Prostate gland (tissue), 2 donors: ENCODE data around the gene TESK2. TPM values are rescaled to one million over a fixed set of nuclear protein-coding genes. Genes with fewer than 3 reads are reported as not detected.
A peak's percentile ranks its signal among the peaks of the same experiment; 100 is the strongest.

Source experiments
- DNase-seq: peaks from one replicate; pipeline ENCODE4 v3.0.0-alpha.2; 2019; ENCODE audit warnings: low spot score
- H3K27ac ChIP-seq, 2 donors: fragments of 200-600 bp; sonication (generic); 2 replicates each; pipeline ENCODE4 v1.5.1; 2017 to 2019
- H3K27me3 ChIP-seq: fragments of 200-600 bp; sonication (generic); replicated peaks from 2 replicates; pipeline ENCODE4 v1.5.1; 2019; ENCODE audit not compliant: insufficient read depth
- H3K36me3 ChIP-seq, 2 donors: fragments of 200-600 bp; sonication (generic); 1 replicate in 1 of 2; 2 replicates in 1 of 2; pipeline versions ENCODE4 v1.5.1 to v1.8.1; 2017 to 2019
- H3K4me1 ChIP-seq: fragments of 200-600 bp; sonication (generic); replicated peaks from 2 replicates; pipeline ENCODE4 v1.5.1; 2019
- H3K4me3 ChIP-seq, 2 donors: fragments of 200-600 bp; sonication (generic); 2 replicates each; pipeline ENCODE4 v1.5.1; 2017 to 2019
- H3K9me3 ChIP-seq: fragments of 200-600 bp; sonication (generic); 2 replicates; pipeline ENCODE4 v1.5.1; 2017
- CTCF ChIP-seq, 4 experiments: fragments of 200-600 bp in 2 of 4; fragments of 450-650 bp in 2 of 4; sonication (generic) in 2 of 4; IDR thresholded peaks; 1 replicate in 3 of 4; 2 replicates in 1 of 4; pipeline ENCODE4 v1.5.1; 2016 to 2019; ENCODE audit warnings: antibody characterized with exemption in 4 of 4, mild to moderate bottlenecking in 2 of 4, moderate library complexity in 2 of 4
- POLR2A ChIP-seq: fragments of 450-650 bp; IDR thresholded peaks from one replicate; pipeline ENCODE4 v1.6.1; 2016; ENCODE audit warnings: antibody characterized with exemption, mild to moderate bottlenecking
- POLR2AphosphoS5 ChIP-seq: sonication (generic); formaldehyde crosslinking; IDR thresholded peaks from one replicate; pipeline ENCODE4 v1.6.1; 2017; ENCODE audit warnings: antibody characterized with exemption
- WGBS: methylation state at CpG from one replicate; pipeline ENCODE4 v1.1.5; 2018; 5-methylcytosine and 5-hydroxymethylcytosine counted together
- intact Hi-C: fragments of 100-400 bp; cut with DNase I; formaldehyde crosslinking; loops from one replicate; pipeline ENCODE4 v1.14.2; 2022
- total RNA-seq, 2 donors: library from RNA; depleted of rRNA; stranded (reverse); fragments of >200 nt; gene quantifications; one replicate each; pipeline ENCODE4 v1.1.0, GENCODE V29; 2016

Gene TESK2
- total RNA-seq, 2 donors from 2014 or later, result 21.4 to 26.4 TPM

- no peak for TF ChIP-seq POLR2AphosphoS5
- peak in 1 of 4 experiments; percentile 6 for TF ChIP-seq CTCF (IDR thresholded peaks at IDR 0.05)
- WGBS, result 70% methylated on average over 15 of the region's 15 CpGs
- H3K27me3 ChIP-seq, result no peaks in the 10 kb centered on the region
- no peaks in the 10 kb centered on the region for H3K4me1 ChIP-seq
- no peak overlapping the region for H3K4me3 ChIP-seq
- no peaks in the 10 kb centered on the region for H3K9me3 ChIP-seq
- no peak for DNase-seq
- no peak overlapping the region for H3K27ac ChIP-seq
- intact Hi-C loops, result no loop called here
- peaks cover 0 to 5% of the 10 kb centered on the region in 2 donors for H3K36me3 ChIP-seq
Observed at GRCh38 chr1:45508295-45509151, 17.6 kb upstream of the TESK2 start.

GRCh38 chr1:45507893-45508292 lies 16.9 kb upstream of the TESK2 start:
- Histone ChIP-seq H3K4me3 (no peak overlapping the region), H3K9me3 (no peaks in the 10 kb centered on the region), H3K27me3 (no peaks in the 10 kb centered on the region), H3K4me1 (no peaks in the 10 kb centered on the region), H3K36me3 (peaks cover 0 to 5% of the 10 kb centered on the region in 2 donors), H3K27ac (no peak overlapping the region)
- intact Hi-C loops, result no loop called here
- TF ChIP-seq POLR2A (no peak), POLR2AphosphoS5 (no peak), CTCF (IDR thresholded peaks at IDR 0.05) (no peak)
- DNase-seq, result no peak
- WGBS, result 87% methylated on average over 4 of the region's 4 CpGs

GRCh38 chr1:45507195-45507594 lies 16.2 kb upstream of the TESK2 start:
- intact Hi-C loops, result no loop called here
- H3K4me3 ChIP-seq, result no peak overlapping the region
- peaks cover 0 to 2% of the 10 kb centered on the region in 2 donors for H3K36me3 ChIP-seq
- no peak for TF ChIP-seq POLR2A
- no peak for TF ChIP-seq POLR2AphosphoS5
- TF ChIP-seq CTCF (IDR thresholded peaks at IDR 0.05), result no peak
- 89% methylated on average over 6 of the region's 6 CpGs for WGBS
- H3K4me1 ChIP-seq, result no peaks in the 10 kb centered on the region
- no peaks in the 10 kb centered on the region for H3K27me3 ChIP-seq
- no peaks in the 10 kb centered on the region for H3K9me3 ChIP-seq
- no peak for DNase-seq
- no peak overlapping the region for H3K27ac ChIP-seq

- TF ChIP-seq POLR2A, result no peak
- TF ChIP-seq CTCF (IDR thresholded peaks at IDR 0.05), result no peak
- no peak for TF ChIP-seq POLR2AphosphoS5
- Histone ChIP-seq H3K36me3 (no peaks in the 10 kb centered on the region), H3K27me3 (no peaks in the 10 kb centered on the region), H3K4me1 (no peaks in the 10 kb centered on the region), H3K9me3 (no peaks in the 10 kb centered on the region), H3K4me3 (no peak overlapping the region), H3K27ac (no peak overlapping the region)
- no peak for DNase-seq
- 89% methylated on average over 14 of the region's 14 CpGs for WGBS
- intact Hi-C loops, result no loop called here
Observed at GRCh38 chr1:45503462-45504360, 12.7 kb upstream of the TESK2 start.
